Measurements from ENCODE around the gene PLD5.
A peak's percentile ranks its signal among the peaks of the same experiment; 100 is the strongest.
"Not testable (repeated sequence)": the region's sequence is repeated elsewhere in the genome, so short reads cannot be mapped to it uniquely, and the experiment has no call there.

Gene PLD5

DNA sequence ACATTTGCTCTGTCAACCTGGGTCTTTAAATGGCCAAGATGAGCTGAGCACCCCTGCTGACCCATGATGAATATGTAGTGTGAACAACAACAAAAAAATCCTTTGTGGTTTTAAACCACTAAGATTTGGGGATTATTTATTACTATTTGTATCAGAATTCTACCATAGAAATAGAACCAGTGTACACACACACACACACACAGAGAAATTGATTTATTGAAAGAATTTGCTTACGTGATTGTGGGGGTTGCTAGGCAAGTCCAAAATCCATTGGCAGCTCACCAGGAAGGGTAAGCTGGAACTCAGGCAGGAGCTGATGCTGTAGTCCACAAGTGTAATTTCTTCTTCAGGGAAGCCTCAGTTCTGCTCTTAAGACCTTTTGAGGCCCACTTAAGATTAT lies 443.1 kb downstream of the PLD5 start:
- H3K4me3 Mint-ChIP-seq: no peak overlapping the region
- H3K4me1 Mint-ChIP-seq: no peaks in the 10 kb centered on the region
- no peaks in the 10 kb centered on the region for H3K9me3 Mint-ChIP-seq
- DNase-seq (no peak), ATAC-seq (no peak)
- no peak overlapping the region for H3K27ac Mint-ChIP-seq
- peaks cover 18% of the 10 kb centered on the region for H3K27me3 Mint-ChIP-seq

DNA sequence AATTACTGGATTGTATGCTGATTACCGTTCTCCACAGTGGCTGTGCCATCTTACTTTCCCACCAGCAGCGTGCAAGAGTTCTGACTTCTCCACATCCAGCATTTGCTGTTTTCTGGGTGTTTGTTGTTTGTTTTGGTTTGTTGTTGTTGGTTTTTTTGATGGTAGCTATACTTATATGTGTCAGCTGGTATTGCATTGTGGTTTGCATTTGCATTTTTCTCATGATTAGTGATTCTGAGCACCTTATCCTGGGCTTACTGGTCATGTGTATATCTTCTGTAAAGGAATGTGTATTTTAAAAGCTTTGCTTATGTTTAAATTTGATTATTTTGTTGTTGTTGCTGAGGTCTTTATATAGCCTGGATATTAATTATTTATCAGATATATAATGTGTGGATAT lies 458.7 kb downstream of the PLD5 start:
- no peaks in the 10 kb centered on the region for H3K9me3 Mint-ChIP-seq
- DNase-seq: no peak
- ATAC-seq: no peak
- H3K27me3 Mint-ChIP-seq: peaks cover 13% of the 10 kb centered on the region
- no peaks in the 10 kb centered on the region for H3K4me1 Mint-ChIP-seq
- no peak overlapping the region for H3K27ac Mint-ChIP-seq
- no peak overlapping the region for H3K4me3 Mint-ChIP-seq

DNA sequence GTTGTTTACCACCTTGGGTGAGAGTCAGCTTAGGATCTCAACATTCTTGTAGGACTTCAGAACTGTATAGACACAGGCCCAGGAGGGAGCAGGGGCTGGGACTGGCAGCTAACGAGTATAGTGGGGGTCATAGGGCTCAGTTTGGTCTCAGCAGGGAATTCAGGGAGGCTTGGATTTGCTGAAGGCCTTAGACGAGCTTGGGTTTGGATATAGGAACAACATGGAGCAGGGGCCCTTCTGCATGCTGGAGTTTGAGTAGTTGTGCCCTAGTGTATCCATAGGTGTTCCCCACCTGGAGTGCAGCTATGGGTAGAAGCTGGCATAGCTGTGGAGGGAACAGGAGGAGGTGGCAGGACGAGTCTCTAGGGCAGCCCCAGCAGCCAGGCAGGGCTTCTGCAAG lies 462.2 kb downstream of the PLD5 start:
- no peak overlapping the region for H3K27ac Mint-ChIP-seq
- no peaks in the 10 kb centered on the region for H3K27me3 Mint-ChIP-seq
- no peaks in the 10 kb centered on the region for H3K4me1 Mint-ChIP-seq
- no peak for DNase-seq
- ATAC-seq: no peak
- no peak overlapping the region for H3K4me3 Mint-ChIP-seq
- no peaks in the 10 kb centered on the region for H3K9me3 Mint-ChIP-seq

DNA sequence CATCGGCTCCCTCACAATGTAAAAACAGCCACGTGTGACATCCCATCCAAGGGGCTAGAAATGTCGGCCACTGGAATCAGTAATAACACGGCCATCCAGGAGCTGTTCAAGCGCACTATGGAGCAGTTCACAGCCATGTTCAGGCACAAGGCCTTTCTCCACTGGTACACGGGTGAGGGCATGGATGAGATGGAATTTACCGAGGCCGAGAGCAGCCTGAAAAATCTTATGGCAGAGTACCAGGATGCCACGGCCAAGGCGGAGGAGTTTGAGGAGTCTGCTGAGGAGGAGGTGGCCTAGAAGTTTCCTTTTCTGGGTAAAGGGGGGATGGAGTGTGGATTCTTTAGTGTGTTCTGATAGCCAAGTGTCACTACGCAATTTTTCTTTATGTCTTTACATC lies 464.5 kb downstream of the PLD5 start:
- DNase-seq (no peak), ATAC-seq (no peak)
- Mint-ChIP-seq H3K27ac (no peak overlapping the region), H3K4me1 (no peaks in the 10 kb centered on the region), H3K27me3 (no peaks in the 10 kb centered on the region), H3K9me3 (no peaks in the 10 kb centered on the region), H3K4me3 (no peak overlapping the region)

DNA sequence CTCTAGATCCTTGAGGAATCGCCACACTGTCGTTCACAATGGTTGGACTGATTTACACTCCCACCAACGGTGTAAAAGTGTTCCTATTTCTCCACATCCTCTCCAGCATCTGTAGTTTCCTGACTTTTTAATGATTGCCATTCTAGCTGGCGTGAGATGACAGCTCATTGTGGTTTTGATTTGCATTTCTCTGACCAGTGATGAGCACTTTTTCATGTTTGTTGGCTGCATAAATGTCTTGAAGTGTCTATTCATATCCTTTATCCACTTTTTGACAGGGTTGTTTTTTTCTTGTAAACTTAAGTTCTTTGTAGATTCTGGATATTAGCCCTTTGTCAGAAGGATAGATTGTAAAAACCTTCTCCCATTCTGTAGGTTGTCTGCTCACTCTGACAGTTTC lies 465.9 kb downstream of the PLD5 start:
- H3K4me3 Mint-ChIP-seq, H3K9me3 Mint-ChIP-seq, DNase-seq, H3K4me1 Mint-ChIP-seq, H3K27me3 Mint-ChIP-seq, H3K27ac Mint-ChIP-seq, ATAC-seq: not testable (repeated sequence)

DNA sequence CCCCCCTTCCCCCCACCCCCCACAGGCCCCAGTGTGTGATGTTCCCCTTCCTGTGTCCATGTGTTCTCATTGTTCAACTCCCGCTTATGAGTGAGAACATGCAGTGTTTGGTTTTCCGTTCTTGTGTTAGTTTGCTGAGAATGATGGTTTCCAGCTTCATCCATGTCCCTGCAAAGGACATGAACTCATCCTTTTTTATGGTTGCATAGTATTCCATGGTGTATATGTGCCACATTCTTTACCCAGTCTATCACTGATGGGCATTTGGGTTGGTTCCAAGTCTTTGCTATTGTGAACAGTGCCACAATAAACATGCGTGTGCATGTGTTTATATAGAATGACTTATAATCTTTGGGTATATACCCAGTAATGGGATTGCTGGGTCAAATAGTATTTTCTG lies 466.3 kb downstream of the PLD5 start:
- H3K4me1 Mint-ChIP-seq, H3K4me3 Mint-ChIP-seq, H3K9me3 Mint-ChIP-seq, DNase-seq, H3K27me3 Mint-ChIP-seq, H3K27ac Mint-ChIP-seq, ATAC-seq: not testable (repeated sequence)

DNA sequence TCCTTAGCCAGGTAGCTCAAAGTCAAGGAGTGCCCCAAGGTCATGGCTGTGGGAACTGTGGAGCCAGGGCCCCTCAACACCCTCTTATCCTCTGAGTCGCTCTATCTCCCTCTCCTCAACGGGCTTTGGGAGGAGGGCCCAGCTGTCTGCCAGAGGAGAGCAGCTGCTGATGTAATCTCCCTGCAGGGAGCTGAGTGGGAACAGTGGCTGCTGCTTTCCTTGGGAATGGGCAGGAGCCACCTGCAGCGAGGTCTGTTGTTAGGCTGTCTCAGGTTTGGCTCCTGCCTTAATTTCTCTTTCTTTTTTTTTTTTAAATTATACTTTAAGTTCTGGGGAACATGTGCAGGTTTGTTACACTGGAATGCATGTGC lies 466.8 kb downstream of the PLD5 start:
- peak; percentile 3 for ATAC-seq
- H3K27ac Mint-ChIP-seq: no peak overlapping the region
- no peak overlapping the region for H3K4me3 Mint-ChIP-seq
- DNase-seq: no peak
- H3K9me3 Mint-ChIP-seq: no peaks in the 10 kb centered on the region
- no peaks in the 10 kb centered on the region for H3K27me3 Mint-ChIP-seq
- no peaks in the 10 kb centered on the region for H3K4me1 Mint-ChIP-seq

DNA sequence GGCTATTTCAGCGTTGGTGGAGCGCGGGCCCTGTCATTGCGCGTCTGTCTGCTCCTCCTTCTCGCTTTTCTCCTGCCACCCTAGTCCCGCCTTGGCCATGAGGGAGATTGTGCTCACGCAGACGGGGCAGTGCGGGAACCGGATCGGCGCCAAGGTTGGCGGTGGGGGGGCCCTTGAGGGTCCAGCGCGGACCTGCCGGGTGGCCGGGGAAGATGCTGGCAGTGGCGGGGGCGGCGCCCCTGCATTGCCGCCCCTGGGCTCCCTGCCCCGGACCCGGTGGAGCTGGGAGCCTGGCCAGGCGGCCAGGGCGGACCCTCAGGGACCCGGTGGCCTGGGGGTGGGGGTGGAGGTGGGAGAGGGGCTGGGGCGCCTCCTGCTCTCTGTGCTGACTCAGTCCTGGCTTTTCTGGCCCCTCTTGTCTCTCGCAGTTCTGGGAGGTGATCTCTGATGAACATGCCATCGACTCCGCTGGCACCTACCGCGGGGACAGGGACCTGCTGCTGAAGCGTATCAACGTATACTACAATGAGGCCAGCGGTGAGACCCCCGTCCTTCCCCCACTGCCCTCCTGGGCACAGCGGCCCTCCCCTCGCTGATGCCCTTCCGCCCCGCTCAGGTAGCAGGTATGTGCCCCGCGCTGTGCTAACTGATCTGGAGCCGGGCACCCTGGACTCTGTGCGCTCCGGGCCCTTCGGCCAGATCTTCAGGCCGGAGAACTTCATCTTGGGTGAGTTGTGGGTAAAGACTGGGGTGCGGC lies 467.3 kb downstream of the PLD5 start:
- H3K4me3 Mint-ChIP-seq: no peak overlapping the region
- H3K9me3 Mint-ChIP-seq: no peaks in the 10 kb centered on the region
- H3K27me3 Mint-ChIP-seq: no peaks in the 10 kb centered on the region
- H3K4me1 Mint-ChIP-seq: no peaks in the 10 kb centered on the region
- ATAC-seq (peak; percentile 70), DNase-seq (no peak)
- no peak overlapping the region for H3K27ac Mint-ChIP-seq

DNA sequence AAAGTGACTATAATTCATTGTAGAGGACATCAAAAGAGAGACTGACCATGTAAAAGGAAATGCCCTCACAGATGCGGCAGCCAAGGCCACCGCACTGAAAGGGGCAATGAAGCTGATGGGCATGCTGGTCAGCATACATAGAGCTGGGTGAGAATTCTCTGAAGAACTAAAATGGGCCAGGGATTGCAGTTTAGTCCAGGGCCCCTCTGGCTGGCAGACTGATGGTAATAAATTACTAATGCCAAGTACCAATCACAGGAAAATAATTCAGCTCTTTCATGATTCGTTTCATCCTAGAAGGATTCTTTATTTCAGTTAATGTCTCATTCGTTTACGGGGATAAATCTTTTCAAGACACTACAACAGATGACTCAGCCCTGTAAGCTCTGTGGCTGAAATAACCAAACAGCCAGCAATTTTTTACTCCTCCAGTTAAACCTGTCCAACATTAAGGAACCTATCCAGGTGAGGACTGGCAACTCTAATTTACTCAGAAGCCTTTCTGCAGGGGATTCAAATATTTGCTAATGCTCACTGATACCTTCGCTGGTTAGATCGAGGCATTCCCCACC lies 468.7 kb downstream of the PLD5 start:
- no peak for ATAC-seq
- no peak for DNase-seq
- H3K9me3 Mint-ChIP-seq: no peaks in the 10 kb centered on the region
- no peak overlapping the region for H3K4me3 Mint-ChIP-seq
- H3K27me3 Mint-ChIP-seq: no peaks in the 10 kb centered on the region
- H3K4me1 Mint-ChIP-seq: no peaks in the 10 kb centered on the region
- no peak overlapping the region for H3K27ac Mint-ChIP-seq

DNA sequence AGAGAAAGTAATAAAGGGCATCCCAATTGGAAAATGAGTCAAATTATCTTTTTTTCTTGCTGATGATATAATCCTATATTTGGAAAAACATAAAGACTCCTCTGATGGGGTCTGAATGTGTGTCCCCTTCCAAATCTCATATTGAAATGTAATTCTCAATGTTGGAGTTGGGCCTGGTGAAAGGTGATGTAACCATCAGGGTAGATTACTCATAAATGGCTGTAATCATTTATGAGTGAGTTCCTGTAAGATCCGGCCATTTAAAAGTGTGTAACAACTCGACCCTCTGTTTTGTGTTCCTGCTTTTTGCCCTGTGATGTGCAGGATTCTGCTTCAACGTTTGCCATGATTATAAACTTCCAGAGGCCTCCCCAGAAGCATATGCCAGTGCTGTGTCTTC lies 481.3 kb downstream of the PLD5 start:
- Mint-ChIP-seq H3K4me3 (no peak overlapping the region), H3K9me3 (peaks cover 0 to 6% of the 10 kb centered on the region in 2 donors), H3K27me3 (peaks cover 6% of the 10 kb centered on the region), H3K27ac (peak overlapping the region in 1 of 2 donors; percentile 46), H3K4me1 (no peaks in the 10 kb centered on the region)
- DNase-seq (no peak), ATAC-seq (no peak)

DNA sequence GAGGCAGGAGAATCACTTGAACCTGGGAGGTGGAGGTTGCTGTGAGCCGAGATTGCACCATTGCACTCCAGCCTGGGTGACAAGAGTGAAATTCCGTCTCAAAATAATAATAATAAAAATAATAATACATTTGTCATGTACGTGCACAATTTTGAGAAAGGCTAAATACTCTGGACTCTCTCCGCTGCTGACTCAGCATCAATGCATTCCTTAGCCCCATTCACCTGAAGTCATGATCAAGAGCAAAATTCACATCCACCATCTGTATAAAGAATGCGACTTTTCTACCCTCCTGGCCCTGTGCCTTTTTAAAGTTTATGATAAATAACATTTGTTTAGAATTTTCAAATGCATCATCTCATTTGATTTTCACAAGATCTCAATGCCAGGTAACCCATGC lies 490.1 kb downstream of the PLD5 start:
- ATAC-seq: no peak
- no peak overlapping the region for H3K27ac Mint-ChIP-seq
- H3K4me1 Mint-ChIP-seq: no peaks in the 10 kb centered on the region
- no peaks in the 10 kb centered on the region for H3K9me3 Mint-ChIP-seq
- H3K4me3 Mint-ChIP-seq: no peak overlapping the region
- DNase-seq: no peak
- H3K27me3 Mint-ChIP-seq: peaks cover 27% of the 10 kb centered on the region

DNA sequence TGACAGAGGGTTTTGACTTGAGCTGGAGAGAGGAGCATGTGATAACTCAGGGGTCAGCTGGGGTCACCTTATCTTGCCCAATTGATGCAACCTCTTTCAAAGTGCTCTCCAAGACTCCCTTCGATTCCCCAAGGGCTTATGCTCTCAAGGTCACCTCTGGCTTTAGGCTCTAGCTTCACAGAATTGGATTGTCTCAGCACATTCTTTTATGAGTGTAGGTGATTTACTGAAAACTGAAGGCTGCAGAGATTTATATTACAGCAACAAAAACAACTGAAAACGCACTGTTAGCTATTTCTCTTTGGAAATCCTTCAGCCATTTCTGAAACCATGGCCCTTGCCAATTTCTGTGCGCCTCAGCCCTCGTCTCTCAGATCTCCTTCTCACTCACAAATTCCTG lies 491.1 kb downstream of the PLD5 start:
- H3K9me3 Mint-ChIP-seq: no peaks in the 10 kb centered on the region
- no peak overlapping the region for H3K27ac Mint-ChIP-seq
- H3K27me3 Mint-ChIP-seq: peaks cover 24% of the 10 kb centered on the region
- DNase-seq (no peak), ATAC-seq (no peak)
- no peak overlapping the region for H3K4me3 Mint-ChIP-seq
- no peaks in the 10 kb centered on the region for H3K4me1 Mint-ChIP-seq
